ENCODE measurements around the gene ESPN. TPM values are rescaled to one million over a fixed set of nuclear protein-coding genes. Genes with fewer than 3 reads are reported as not detected.

The ESPN gene
- total RNA-seq, 2 experiments from 2014 or later = 0.83 to 1.5 TPM

DNA sequence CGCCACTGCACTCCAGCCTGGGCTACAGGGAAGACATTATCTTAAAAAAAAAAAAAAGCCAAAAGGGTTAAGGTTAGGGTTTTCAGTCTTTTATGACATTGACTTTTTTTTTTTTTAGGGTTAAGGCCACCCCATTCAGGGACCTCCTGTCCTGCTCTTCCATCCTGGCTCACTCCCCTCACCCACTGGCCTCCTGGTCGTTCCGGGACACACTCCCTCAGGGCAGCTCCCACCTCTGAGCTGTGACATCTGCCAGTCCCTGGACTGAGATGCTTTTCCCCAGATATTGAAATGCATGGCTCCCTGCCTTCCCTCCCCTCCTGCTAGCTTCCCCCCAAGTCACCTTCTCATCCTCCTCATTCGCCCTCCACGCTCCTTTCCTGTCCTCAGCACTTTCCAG, 57.2 kb downstream of the ESPN start:
- no peak overlapping the region for H3K27ac Mint-ChIP-seq
- H3K9me3 Mint-ChIP-seq = no peaks in the 10 kb centered on the region
- no peak overlapping the region for H3K4me3 Mint-ChIP-seq
- intact Hi-C loops (cut with micrococcal nuclease) = no loop called here
- ChIA-PET POLR2A (no interaction called here), CTCF (interaction anchor here (2.7 kb wide), 1 partner anchor 8 kb away, joined by 10 read pairs; no protein-coding TSS in a partner anchor)
- peaks cover 7% of the 10 kb centered on the region for H3K4me1 Mint-ChIP-seq (ENCODE audit: low read depth)
- H3K27me3 Mint-ChIP-seq = peaks cover 13% of the 10 kb centered on the region
- no peak for DNase-seq
- H3K36me3 Mint-ChIP-seq = no peaks in the 10 kb centered on the region

DNA sequence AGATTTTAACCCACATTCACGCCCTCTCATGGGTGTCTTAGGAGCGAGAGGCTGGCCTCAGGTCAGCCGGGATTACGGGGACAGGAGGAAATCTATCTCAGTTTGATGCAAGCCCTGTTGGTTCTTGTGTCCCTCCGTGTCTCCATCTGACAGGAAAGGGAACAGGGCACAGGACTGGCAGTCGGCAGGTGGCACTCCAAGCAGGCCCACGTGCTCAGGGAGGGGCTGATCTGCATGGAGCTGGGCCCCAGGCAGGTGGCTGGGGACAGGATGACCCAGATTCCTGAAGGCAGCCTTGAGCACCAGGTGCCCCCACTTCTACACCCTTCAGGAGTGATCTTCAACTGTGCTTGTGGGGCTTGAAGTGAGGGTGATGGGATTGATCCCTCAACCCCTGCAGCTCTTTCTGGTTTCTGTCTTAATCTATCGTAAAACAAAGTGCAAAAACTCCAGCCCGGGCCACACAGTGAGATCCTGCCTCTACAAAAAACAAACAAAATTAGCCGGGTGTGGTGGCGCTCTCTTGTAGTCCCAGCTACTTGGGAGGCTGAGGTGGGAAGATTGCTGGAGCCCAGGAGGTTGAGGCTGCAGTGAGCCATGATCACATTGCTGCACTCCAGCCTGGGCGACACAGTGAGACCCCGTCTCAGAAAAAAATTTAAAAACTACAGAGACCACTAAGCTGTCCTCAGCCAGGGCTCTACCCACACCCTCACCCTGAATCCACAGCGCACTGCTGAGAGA, 58.6 kb downstream of the ESPN start:
- CTCF ChIA-PET = interaction anchor here (1.0 to 1.8 kb wide), 4 partner anchors 10 to 163 kb away, joined by 3 to 5 read pairs (median 4); no protein-coding TSS in a partner anchor

DNA sequence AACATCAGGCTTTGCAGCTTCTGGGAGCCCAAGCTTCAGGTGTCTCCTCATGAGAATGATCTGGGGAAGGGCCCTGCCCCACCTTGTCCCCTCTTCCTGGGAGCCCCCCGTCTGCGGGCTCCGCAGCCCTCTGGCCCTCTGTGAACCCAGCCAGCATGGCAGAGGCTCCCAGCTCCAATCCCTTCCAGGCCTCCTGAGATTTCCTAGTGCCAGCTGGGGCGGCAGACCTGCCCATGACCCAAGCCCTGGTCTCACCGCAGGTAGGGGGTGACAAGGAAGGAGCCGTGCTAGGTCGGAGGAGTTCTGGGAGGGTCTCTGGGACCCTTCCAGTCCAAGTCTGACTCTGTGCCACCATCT, 59.2 kb downstream of the ESPN start:
- ChIA-PET POLR2A (no interaction called here), CTCF (interaction anchor here (0.9 to 1.8 kb wide), 5 partner anchors 11 to 163 kb away, joined by 3 to 5 read pairs (median 4); no protein-coding TSS in a partner anchor)
- DNase-seq = no peak
- intact Hi-C loops (cut with micrococcal nuclease) = no loop called here
- peaks cover 13% of the 10 kb centered on the region for H3K27me3 Mint-ChIP-seq
- H3K36me3 Mint-ChIP-seq = no peaks in the 10 kb centered on the region
- H3K27ac Mint-ChIP-seq = no peak overlapping the region
- no peaks in the 10 kb centered on the region for H3K9me3 Mint-ChIP-seq
- no peak overlapping the region for H3K4me3 Mint-ChIP-seq
- peaks cover 7% of the 10 kb centered on the region for H3K4me1 Mint-ChIP-seq (ENCODE audit: low read depth)

More for the DNA sequence above, 58.6 kb downstream of the ESPN start:
- Mint-ChIP-seq H3K4me1 (ENCODE audit: low read depth) (peaks cover 7% of the 10 kb centered on the region), H3K9me3 (no peaks in the 10 kb centered on the region), H3K27me3 (peaks cover 13% of the 10 kb centered on the region), H3K4me3 (no peak overlapping the region), H3K27ac (no peak overlapping the region), H3K36me3 (no peaks in the 10 kb centered on the region)
- POLR2A ChIA-PET = no interaction called here
- intact Hi-C loops (cut with micrococcal nuclease) = no loop called here
- no peak for DNase-seq

DNA sequence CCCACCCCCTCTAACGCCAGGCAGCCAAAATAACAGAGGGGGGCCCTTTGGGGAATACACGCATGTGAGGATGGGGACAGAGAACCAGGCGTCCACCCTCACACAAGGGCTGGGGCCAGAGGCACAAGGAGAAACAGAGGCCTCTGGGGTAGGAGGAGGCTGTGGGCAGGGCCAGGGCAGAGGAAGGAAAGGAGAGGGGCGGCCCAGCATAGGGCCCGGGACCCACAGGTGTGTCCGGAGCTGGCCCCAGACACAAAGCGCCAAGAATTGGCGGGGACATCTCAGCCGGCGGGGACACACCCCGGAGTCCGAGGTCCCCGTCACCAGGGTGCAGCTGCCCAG, 60.2 kb downstream of the ESPN start:
- peaks cover 7% of the 10 kb centered on the region for H3K4me1 Mint-ChIP-seq (ENCODE audit: low read depth)
- no peaks in the 10 kb centered on the region for H3K9me3 Mint-ChIP-seq
- H3K27me3 Mint-ChIP-seq = peaks cover 13% of the 10 kb centered on the region
- intact Hi-C loops (cut with micrococcal nuclease) = no loop called here
- ChIA-PET POLR2A (no interaction called here), CTCF (interaction anchor here (0.9 to 2.4 kb wide), 4 partner anchors 12 to 161 kb away, joined by 3 to 13 read pairs (median 4); no protein-coding TSS in a partner anchor)
- H3K27ac Mint-ChIP-seq = no peak overlapping the region
- H3K36me3 Mint-ChIP-seq = no peaks in the 10 kb centered on the region
- H3K4me3 Mint-ChIP-seq = no peak overlapping the region
- DNase-seq = no peak

DNA sequence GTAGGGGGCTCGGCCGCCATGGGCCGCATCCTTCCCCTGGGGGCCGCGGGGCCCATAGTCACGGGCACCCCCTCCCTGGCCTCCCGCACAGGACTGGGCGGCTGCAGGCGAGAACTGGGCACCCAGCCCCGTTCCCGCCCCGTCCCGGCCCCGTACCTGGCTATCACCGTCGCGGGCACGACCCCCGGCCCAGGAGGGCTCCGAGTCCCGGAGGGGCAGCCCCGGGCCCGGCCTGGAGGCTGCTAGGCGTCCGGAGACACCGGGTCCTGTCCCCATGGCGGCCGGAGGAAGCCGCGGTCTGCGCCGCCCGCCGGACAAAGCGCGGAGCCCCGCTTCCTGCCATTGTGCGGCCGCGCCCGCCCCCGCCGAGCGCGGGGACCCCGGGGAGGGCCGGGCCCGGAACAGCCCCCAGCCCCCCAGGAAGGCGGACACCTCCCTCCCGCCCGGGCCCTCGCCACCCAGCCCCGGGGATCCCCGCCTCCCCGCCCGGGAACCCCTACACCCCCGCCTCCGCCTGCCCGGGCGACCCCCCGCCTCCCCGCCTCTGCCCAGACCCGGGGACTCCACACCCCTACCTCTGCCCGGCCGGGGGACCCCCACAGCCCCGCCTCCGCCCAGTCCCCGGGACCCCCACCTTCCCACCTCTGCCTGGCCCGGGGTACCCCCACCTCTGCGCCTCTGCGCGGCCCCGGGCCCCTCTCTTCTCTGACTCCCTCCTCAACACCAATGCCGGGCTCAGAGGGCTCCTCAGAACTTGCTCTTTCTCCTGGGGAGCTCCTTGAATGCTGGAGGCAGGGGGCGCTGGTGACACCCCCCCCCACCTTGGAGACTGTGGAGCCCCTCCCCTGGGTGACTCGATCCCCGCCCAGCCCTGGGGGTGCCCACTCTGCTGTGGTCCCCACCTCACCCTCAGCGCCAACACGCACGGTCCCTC, 60.9 kb downstream of the ESPN start:
- POLR2A ChIA-PET = no interaction called here

DNA sequence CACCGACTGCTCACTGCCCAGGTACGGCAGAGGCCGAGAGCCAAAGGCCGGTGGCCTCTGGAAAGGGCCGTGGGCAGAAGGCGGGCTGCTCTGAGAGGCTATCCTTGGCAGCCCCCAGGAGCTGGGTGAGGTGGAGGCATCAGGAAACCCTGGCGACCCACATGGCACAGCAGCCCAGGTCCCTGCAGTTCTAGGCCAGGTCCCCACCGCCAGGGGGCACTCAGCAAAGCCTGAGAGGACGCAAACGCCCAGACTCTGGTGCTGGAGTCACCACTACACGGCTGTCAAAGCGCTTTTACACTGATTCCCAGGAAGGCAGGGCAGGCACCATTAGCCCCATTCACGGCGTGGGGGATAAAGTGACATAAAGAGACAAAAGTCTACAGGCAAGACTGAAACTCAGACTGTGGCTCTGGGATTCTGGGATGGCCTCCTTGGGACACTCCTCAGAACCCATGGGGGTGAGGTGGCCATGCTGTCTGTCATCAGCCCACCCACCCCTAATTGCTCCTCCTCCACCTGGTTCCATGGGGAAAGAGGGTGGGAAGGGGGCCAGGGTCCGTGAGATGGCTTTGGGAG, 61.9 kb downstream of the ESPN start:
- POLR2A ChIA-PET = no interaction called here
- no peaks in the 10 kb centered on the region for H3K36me3 Mint-ChIP-seq
- H3K4me1 Mint-ChIP-seq (ENCODE audit: low read depth) = peaks cover 11% of the 10 kb centered on the region
- no peak overlapping the region for H3K4me3 Mint-ChIP-seq
- CTCF ChIA-PET = interaction anchor here (0.6 to 2.4 kb wide), 17 partner anchors 10 to 159 kb away, joined by 3 to 13 read pairs (median 5); no protein-coding TSS in a partner anchor
- no peaks in the 10 kb centered on the region for H3K9me3 Mint-ChIP-seq
- peaks cover 13% of the 10 kb centered on the region for H3K27me3 Mint-ChIP-seq
- intact Hi-C loops (cut with micrococcal nuclease) = loop anchor here (1.0 kb wide), 1 partner anchor 160 kb away; no protein-coding TSS in a partner anchor
- H3K27ac Mint-ChIP-seq = no peak overlapping the region
- DNase-seq = peak; percentile 90

More for the DNA sequence above, 60.9 kb downstream of the ESPN start:
- H3K9me3 Mint-ChIP-seq = no peaks in the 10 kb centered on the region
- H3K4me3 Mint-ChIP-seq = no peak overlapping the region
- peaks cover 7% of the 10 kb centered on the region for H3K4me1 Mint-ChIP-seq (ENCODE audit: low read depth)
- H3K27ac Mint-ChIP-seq = no peak overlapping the region
- intact Hi-C loops (cut with micrococcal nuclease) = loop anchor here (1.0 kb wide), 1 partner anchor 161 kb away; no protein-coding TSS in a partner anchor
- H3K27me3 Mint-ChIP-seq = peaks cover 13% of the 10 kb centered on the region
- no peaks in the 10 kb centered on the region for H3K36me3 Mint-ChIP-seq
- DNase-seq = no peak
- CTCF ChIA-PET = interaction anchor here (0.6 to 2.4 kb wide), 17 partner anchors 9 to 160 kb away, joined by 3 to 13 read pairs (median 5); no protein-coding TSS in a partner anchor

DNA sequence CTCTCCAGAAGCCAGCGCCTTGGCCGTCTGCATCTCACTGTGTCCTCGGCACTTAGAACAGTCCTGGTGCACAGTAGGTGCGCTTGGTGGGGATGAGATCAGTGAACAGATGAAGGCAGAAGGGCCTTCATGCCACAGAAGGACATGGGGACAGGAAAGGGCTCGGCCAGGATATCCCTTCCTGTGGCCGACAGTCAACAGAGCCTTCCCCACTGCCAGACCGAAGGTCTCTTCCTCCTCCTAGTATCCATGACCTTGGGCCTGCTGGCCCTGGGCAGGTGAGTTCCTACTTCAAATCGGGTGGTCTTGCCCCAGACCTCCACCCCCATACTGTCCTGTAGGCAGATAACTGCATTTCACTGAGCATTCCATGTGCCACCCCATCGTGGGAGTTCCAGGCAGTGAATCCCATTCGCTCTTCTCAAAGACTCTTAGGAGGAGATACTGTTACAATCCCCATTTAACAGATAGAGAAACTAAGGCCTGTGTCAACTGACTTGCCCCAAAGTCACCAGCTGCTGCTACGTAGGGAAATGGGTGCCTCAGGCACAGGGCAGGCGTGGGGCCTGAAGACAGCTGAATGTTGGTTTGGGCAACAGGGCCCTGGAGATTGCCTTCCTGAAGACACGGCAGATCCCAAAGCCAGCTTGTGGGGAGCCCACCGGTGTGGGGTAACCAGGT, 63.4 kb downstream of the ESPN start:
- no peak overlapping the region for H3K4me3 Mint-ChIP-seq
- no peaks in the 10 kb centered on the region for H3K9me3 Mint-ChIP-seq
- H3K27me3 Mint-ChIP-seq = peaks cover 13% of the 10 kb centered on the region
- ChIA-PET POLR2A (no interaction called here), CTCF (interaction anchor here (0.8 to 2.2 kb wide), 11 partner anchors 11 to 241 kb away, joined by 3 to 9 read pairs (median 4); no protein-coding TSS in a partner anchor)
- H3K27ac Mint-ChIP-seq = no peak overlapping the region
- H3K4me1 Mint-ChIP-seq (ENCODE audit: low read depth) = peaks cover 15% of the 10 kb centered on the region
- DNase-seq = no peak
- intact Hi-C loops (cut with micrococcal nuclease) = no loop called here
- H3K36me3 Mint-ChIP-seq = no peaks in the 10 kb centered on the region

DNA sequence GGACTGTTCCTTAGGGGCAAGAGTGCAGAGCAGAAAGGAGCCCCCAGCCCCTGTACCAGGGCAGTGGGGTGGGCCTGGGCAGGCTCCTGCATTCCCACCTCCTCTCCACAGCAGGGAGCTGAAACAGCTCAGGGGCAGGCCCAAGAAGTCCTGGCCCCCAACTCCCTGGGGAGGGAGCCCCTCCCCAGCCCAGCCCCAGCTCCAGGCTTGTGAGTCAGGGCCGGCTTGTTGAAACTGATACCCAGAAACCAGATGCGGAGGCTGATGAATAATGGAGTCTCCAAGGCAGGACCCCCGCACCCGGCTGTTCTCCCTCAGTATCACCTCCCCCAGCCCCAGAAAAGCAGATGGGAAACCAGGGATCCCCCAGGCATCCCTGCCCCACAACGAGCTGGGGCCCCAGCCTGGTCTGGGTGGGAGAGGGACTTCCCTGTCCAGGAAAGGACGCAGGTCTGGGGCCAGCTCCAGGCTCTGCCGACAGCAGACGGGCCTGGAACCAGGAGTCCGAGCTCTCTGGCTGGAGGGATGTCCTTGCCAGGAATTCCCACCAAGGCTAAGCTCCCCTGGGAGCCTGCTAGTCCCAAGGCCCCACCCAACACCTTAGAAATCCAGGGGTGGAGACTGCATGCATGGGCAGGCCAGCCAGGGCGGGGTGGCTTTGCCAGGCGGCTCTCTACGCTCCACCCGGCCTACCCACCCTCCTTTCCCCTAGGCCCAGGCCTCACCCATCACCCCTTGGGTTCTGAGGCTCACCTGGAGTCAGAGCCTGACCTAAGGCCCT, 64.2 kb downstream of the ESPN start:
- Mint-ChIP-seq H3K36me3 (no peaks in the 10 kb centered on the region), H3K4me1 (ENCODE audit: low read depth) (peaks cover 18% of the 10 kb centered on the region), H3K27ac (no peak overlapping the region), H3K4me3 (no peak overlapping the region), H3K27me3 (peaks cover 12% of the 10 kb centered on the region), H3K9me3 (no peaks in the 10 kb centered on the region)
- POLR2A ChIA-PET = no interaction called here
- CTCF ChIA-PET = interaction anchor here (0.8 to 3.3 kb wide), 20 partner anchors 8 to 242 kb away, joined by 3 to 13 read pairs (median 4); partner anchors contain the start of genes HES2, NOL9 and TAS1R1
- DNase-seq = no peak
- intact Hi-C loops (cut with micrococcal nuclease) = no loop called here

DNA sequence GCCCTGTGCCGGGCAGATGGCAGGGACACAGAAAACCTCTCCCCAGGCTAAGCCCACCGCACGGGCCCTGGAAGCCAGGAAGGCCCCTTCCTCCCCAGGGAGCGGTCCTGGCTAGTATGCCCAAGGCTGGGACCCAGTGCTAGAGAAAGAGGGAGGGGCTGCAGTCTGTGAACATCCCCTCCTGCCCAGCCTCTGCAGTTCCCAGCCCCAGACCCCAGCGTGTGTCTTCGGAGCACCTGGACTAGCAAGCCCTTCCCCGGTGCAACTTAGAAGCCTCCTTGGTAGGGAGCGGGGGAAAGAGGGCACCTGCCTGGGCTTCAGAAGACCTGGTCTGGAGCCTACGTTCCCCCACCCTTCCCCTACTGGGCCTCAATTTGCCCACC, 64.8 kb downstream of the ESPN start:
- no peaks in the 10 kb centered on the region for H3K36me3 Mint-ChIP-seq
- peaks cover 18% of the 10 kb centered on the region for H3K4me1 Mint-ChIP-seq (ENCODE audit: low read depth)
- DNase-seq = no peak
- CTCF ChIA-PET = interaction anchor here (0.8 to 3.3 kb wide), 16 partner anchors 9 to 243 kb away, joined by 3 to 13 read pairs (median 4); partner anchors contain the start of genes NOL9 and TAS1R1
- intact Hi-C loops (cut with micrococcal nuclease) = no loop called here
- POLR2A ChIA-PET = no interaction called here
- H3K27ac Mint-ChIP-seq = no peak overlapping the region
- no peak overlapping the region for H3K4me3 Mint-ChIP-seq
- H3K9me3 Mint-ChIP-seq = no peaks in the 10 kb centered on the region
- H3K27me3 Mint-ChIP-seq = peaks cover 9% of the 10 kb centered on the region

DNA sequence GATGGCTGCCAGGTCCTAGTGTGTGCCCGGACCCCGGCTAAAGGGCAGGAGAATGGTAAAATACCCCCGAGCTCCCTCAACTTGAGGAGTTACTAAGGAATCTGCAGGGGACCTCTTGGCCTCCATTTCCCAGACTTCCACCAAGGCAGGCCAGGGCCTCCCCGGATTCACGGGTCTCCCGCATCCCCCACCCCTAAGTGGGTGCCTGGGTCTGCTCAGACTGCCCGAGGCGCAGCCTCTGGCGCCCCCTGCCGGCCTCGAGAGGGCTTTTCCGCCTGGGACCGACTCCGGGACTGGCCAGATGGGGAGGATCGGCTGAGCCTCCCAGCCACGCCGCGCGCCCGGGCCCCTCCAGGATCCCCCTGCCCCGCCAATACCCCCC, 65.2 kb downstream of the ESPN start:
- peak overlapping the region; percentile 74 for H3K4me3 Mint-ChIP-seq
- peaks cover 21% of the 10 kb centered on the region for H3K4me1 Mint-ChIP-seq (ENCODE audit: low read depth)
- peaks cover 8% of the 10 kb centered on the region for H3K27me3 Mint-ChIP-seq
- peak overlapping the region; percentile 42 for H3K27ac Mint-ChIP-seq
- ChIA-PET POLR2A (interaction anchor here (0.8 kb wide), 1 partner anchor 30 kb away, joined by 3 read pairs; no protein-coding TSS in a partner anchor), CTCF (interaction anchor here (0.8 to 3.3 kb wide), 20 partner anchors 8 to 243 kb away, joined by 3 to 13 read pairs (median 4); partner anchors contain the start of genes NOL9, TAS1R1 and TNFRSF25)
- no peaks in the 10 kb centered on the region for H3K9me3 Mint-ChIP-seq
- DNase-seq = peak; percentile 87
- H3K36me3 Mint-ChIP-seq = no peaks in the 10 kb centered on the region
- intact Hi-C loops (cut with micrococcal nuclease) = loop anchor here (1.0 to 5.0 kb wide), 3 partner anchors 25 to 138 kb away; partner anchors contain the start of gene NOL9
